GM18861 (cell line): Measurements from ENCODE around the gene SPRYD4.
A peak's percentile ranks its signal among the peaks of the same experiment; 100 is the strongest.
"Not testable (repeated sequence)": the region's sequence is repeated elsewhere in the genome, so short reads cannot be mapped to it uniquely, and the experiment has no call there.

Source experiments
- ATAC-seq: cut with Tn5 transposase; IDR thresholded peaks from one replicate; pipeline ENCODE4 v1.9.1; 2021; ENCODE audit not compliant: unreplicated experiment

The SPRYD4 gene

GRCh38 chr12:56468216-56469006 is at the start of gene SPRYD4:
SPRYD4 (plus strand) TSS chr12:56468578; CDS start chr12:56468592, 14 bp downstream.
- ATAC-seq = peak; percentile 80

- ATAC-seq = no peak
These were observed 48.0 kb upstream of the SPRYD4 start for GRCh38 chr12:56420411-56420810.

DNA sequence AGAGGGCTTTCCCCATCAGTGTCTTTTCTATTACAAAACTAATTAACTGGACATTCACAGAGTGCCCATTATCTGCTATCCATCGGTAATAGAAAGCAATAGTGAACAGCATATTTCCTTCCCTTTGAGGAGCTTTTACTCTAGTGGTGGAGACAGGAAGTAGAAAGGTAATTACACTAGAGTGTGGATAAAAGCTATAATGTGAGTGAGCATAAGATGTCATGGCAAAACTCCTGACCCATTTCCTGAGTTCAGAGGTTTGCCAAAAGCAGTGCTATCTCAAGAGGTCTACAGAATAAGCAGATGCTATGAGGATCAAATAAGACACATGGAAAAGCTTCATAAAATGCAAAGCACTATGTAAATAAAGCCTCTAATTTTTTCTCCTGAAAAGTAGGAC is 43.2 kb upstream of the SPRYD4 start:
- ATAC-seq = no peak

DNA sequence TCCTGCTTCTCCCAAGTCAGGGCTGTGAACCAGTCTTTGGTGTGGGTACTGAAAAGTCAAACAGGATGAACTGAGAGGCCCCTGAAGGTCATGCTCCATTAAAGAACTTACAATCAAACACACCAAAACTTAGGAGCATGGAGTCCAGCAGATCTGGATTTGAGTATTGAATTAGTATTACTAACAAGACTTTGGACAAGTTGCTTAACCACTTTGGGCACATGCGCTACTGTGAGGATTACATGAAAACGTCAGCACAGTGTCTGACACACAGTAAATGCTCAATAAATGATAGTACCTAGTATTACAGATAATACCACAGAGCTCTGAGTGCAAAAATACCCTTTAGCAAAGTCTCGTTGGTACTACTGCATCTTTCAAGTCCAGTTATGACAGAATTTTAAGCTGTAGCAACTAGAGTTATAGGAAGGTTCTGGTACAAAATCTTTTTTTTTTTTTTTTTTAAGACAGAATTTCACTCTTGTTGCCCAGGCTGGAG is 42.4 kb upstream of the SPRYD4 start:
- no peak for ATAC-seq

DNA sequence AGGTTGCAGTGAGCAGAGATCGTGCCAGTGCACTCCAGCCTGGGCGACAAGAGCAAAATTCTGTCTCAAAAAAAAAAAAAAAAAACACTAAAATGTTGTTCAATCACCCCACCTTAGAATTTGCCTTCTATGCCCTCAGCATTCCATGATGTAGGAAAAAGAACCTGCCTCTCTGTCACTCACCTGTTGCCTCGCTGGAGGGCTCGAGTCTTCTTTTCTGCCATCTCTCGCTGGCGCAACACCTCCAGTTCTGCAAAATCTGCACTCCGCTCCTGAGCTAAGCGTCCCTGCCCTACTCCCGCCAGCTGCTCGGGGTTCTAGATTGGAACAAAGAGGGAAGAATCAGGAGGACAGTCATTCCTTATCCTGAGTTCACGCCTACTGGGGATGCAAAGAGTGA is 37.1 kb upstream of the SPRYD4 start:
- no peak for ATAC-seq

DNA sequence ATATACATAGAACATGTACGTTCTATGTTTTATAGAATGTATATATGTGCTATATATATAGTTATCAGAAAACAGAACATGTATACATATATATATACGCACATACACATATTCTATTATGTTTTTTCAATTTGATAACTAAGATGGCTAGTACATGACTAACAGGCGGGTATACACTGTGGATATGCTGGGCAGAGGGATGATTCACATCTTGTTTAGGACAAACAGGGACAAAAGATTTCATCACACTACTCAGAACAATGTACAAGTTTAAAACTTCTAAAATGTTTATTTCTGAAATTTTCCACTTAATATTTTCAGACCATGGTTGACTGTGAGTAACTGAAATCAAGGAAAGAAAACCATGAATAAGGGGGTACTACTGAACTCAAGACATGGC is 36.5 kb upstream of the SPRYD4 start:
- ATAC-seq = no peak

GRCh38 chr12:56434828-56435227 is 33.5 kb upstream of the SPRYD4 start:
- no peak for ATAC-seq

- ATAC-seq = no peak
These were observed 30.8 kb upstream of the SPRYD4 start for GRCh38 chr12:56437430-56438176.

- not testable (repeated sequence) for ATAC-seq
These were observed 25.2 kb upstream of the SPRYD4 start for GRCh38 chr12:56443208-56443607.

GRCh38 chr12:56448860-56449621 is 19.3 kb upstream of the SPRYD4 start, which contains the start of gene TIMELESS:
TIMELESS (minus strand) TSS chr12:56449426; CDS start chr12:56434170, 15,256 bp downstream.
- peak; percentile 84 for ATAC-seq

DNA sequence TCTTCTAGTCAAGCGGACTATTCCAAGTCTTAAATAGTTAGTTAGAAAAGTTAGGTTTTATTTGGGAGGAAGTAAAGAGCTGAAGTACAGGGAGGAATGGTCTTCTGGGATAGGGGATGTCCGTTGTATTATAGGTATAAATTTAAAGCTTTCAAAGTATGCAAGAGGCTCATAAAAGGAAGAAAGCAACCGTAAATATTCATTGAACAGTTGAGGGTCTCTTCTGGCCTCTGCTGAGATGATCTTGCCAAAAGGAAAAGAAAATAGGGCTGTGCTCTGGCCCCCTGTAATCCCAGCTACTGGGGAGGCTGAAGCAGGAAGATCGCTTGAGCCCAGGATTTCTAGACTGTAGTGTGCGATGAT is 18.8 kb upstream of the SPRYD4 start:
- no peak for ATAC-seq

DNA sequence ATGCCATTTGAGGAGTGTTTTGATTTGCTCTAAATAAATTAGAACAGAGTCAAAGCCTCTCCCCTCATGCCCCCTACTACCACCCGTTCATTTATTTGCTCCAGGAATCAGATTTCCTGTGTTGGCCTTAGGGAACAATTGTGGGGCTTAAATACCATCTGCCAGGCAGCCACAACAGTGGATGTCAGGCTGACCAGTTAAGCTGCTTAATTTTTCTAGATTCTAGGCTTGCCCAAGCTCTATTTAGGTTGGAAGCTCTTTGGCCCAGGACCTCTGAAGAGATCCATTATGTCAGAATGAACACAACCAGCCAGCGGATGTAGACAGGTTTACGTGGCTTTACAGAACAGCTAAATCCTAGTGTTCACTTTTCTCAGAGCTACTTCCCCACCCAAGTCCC is 18.1 kb upstream of the SPRYD4 start:
- ATAC-seq = no peak

DNA sequence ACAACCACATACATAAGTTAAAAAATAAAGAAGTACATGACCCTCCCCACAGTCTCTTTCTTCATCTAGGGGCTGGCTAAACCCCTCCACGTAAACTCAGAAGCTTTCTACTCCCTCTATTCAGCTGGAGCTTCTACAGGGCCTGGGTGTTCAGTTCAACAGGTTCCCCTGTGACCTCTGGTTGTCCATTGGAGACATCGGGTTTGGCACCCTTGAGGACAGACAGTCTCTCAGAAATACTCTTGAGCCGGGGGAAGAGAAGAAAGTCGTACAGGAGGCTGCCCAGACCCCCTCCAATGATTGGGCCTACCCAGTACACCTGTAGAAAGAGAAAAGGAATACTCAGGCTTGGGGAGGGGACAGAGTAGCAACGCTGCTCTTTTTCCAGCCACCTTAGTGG is 17.2 kb upstream of the SPRYD4 start:
- ATAC-seq = no peak

- ATAC-seq = no peak
These were observed 13.8 kb upstream of the SPRYD4 start, which contains the start of gene MIP for GRCh38 chr12:56454557-56454956. MIP (minus strand) TSS chr12:56454657; CDS start chr12:56454613, 44 bp downstream.

GRCh38 chr12:56457817-56458216 is 10.6 kb upstream of the SPRYD4 start:
- ATAC-seq = no peak

DNA sequence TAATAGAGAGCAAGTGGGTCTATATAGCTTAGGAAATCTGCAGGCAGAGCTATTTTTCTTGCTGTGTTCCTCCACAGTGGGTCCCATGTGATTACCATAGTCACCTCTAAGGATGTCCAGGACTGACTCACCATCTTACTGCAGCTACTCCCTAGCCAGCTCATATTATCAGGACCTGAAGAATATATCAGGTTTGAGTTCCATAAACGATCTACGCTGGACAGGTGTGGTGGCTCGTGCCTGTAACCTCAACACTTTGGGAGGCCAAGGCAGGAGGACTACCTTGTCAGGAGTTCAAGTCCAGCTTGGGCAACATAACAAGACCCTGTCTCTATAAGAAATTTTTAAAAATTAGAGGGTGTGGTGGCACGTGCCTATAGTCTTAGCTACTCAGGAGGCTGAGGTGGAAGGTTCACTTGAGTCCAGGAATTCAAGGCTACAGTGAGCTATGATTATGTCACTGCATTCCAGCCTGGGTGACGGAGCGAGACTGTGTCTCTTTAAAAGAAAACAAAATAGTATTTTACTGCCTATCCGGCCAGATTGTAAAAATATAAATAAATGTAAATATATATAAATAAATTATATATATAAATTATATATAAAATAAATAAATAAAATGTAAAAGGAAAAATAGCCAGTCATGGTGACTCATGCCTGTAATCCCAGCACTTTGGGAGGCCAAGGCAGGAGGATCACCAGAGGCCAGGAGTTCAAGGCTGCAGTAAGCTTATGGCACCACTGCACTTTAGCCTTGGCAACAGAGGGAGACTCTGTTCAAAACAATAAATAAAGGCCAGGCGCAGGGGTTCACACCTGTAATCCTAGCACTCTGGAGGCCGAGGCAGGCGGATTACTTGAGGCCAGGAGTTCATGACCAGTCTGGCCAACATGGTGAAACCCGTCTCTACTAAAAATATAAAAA is 6.9 kb upstream of the SPRYD4 start:
- no peak for ATAC-seq

GRCh38 chr12:56462565-56462964 is 5.8 kb upstream of the SPRYD4 start:
- no peak for ATAC-seq

GRCh38 chr12:56469007-56469930 is 891 bp downstream of the SPRYD4 start:
- no peak for ATAC-seq

DNA sequence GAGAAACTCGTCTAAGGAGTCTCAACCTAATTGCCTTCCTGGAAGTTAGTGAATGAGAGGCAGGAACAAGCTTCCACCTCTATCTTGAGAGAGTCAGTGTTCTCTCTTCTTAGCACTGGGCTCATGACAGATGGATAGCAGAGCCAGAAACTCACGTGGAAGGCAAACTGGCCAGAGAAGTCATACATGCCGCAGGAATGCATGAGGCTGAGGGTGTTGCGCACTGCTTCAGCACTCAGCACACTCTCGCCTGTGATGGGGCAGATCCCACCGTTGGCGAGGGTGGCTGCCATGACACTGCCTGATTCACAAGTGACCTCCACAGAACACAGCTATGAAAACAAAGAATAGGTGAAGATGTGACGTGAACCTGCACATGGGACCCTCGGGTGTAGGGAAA is 6.0 kb downstream of the SPRYD4 start:
- ATAC-seq = no peak
